Astrocyte of the cerebellum (primary cell): ENCODE data around the gene GAK.

Experiments
- DNase-seq: peaks from one replicate; pipeline ENCODE4 v3.0.0-alpha.2; 2011; ENCODE audit warnings: low read depth
- H3K4me3 ChIP-seq: 2 replicates; pipeline ENCODE4 v1.5.1; 2011; ENCODE audit warnings: mild to moderate bottlenecking, low read depth, low read length, moderate library complexity
- in situ Hi-C: cut with HindIII; loops from 2 replicates; pipeline ENCODE4 v1.10.0; 2017; ENCODE audit warnings: low sequenced_read_pairs
- TF ChIP-seq, protein P1 (sequence below): IDR thresholded peaks from 2 replicates; pipeline ENCODE4 v1.5.1; 2012; ENCODE audit warnings: low read length, low read depth, moderate library complexity, mild to moderate bottlenecking; ENCODE audit errors: missing control alignments

GAK gene

DNA sequence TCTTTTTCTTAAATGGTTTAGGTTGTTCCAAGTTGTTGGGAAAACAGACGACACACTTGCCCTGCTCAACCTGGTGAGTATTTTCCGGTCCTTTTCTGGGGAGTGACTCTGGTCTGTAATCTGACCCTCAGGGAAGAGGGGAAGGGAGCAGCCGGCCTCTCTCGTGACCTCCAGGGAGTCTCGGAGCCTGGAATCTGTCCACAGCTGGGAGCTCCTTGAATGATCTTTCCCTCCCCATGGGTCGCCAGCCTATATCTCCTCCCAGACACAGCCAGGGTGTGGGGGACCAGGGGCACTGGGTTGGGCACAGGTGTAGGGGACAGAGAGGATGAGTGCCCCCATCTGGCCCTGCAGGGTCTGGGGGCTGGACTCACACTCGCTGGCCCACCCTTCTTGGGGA lies 19.1 kb upstream of the GAK start:
- in situ Hi-C loops: no loop called here
- TF ChIP-seq, protein P1, sequence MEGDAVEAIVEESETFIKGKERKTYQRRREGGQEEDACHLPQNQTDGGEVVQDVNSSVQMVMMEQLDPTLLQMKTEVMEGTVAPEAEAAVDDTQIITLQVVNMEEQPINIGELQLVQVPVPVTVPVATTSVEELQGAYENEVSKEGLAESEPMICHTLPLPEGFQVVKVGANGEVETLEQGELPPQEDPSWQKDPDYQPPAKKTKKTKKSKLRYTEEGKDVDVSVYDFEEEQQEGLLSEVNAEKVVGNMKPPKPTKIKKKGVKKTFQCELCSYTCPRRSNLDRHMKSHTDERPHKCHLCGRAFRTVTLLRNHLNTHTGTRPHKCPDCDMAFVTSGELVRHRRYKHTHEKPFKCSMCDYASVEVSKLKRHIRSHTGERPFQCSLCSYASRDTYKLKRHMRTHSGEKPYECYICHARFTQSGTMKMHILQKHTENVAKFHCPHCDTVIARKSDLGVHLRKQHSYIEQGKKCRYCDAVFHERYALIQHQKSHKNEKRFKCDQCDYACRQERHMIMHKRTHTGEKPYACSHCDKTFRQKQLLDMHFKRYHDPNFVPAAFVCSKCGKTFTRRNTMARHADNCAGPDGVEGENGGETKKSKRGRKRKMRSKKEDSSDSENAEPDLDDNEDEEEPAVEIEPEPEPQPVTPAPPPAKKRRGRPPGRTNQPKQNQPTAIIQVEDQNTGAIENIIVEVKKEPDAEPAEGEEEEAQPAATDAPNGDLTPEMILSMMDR: no peak
- DNase-seq: no peak
- H3K4me3 ChIP-seq: no peak overlapping the region

GRCh38 chr4:950136-951020 lies 18.3 kb upstream of the GAK start:
- DNase-seq: no peak
- TF ChIP-seq, protein P1: no peak
- H3K4me3 ChIP-seq: no peak overlapping the region
- in situ Hi-C loops: no loop called here

- TF ChIP-seq, protein P1: no peak
- no peak for DNase-seq
- in situ Hi-C loops: no loop called here
- H3K4me3 ChIP-seq: no peak overlapping the region
Measured at GRCh38 chr4:949656-950055, 17.5 kb upstream of the GAK start.

GRCh38 chr4:948936-949300 lies 16.8 kb upstream of the GAK start:
- H3K4me3 ChIP-seq: no peak overlapping the region
- TF ChIP-seq, protein P1: no peak
- DNase-seq: no peak
- in situ Hi-C loops: no loop called here

- TF ChIP-seq, protein P1: no peak
- DNase-seq: no peak
- no peak overlapping the region for H3K4me3 ChIP-seq
- in situ Hi-C loops: no loop called here
Measured at GRCh38 chr4:948101-948935, 16.2 kb upstream of the GAK start.

GRCh38 chr4:947491-947971 lies 15.4 kb upstream of the GAK start:
- H3K4me3 ChIP-seq: no peak overlapping the region
- TF ChIP-seq, protein P1: no peak
- in situ Hi-C loops: no loop called here
- DNase-seq: no peak
